ENCODE results near the gene ITGA11. TPM values are rescaled to one million over a fixed set of nuclear protein-coding genes. Genes with fewer than 3 reads are reported as not detected.

Gene ITGA11
- total RNA-seq, 1 experiment from 2014 or later = not detected

DNA sequence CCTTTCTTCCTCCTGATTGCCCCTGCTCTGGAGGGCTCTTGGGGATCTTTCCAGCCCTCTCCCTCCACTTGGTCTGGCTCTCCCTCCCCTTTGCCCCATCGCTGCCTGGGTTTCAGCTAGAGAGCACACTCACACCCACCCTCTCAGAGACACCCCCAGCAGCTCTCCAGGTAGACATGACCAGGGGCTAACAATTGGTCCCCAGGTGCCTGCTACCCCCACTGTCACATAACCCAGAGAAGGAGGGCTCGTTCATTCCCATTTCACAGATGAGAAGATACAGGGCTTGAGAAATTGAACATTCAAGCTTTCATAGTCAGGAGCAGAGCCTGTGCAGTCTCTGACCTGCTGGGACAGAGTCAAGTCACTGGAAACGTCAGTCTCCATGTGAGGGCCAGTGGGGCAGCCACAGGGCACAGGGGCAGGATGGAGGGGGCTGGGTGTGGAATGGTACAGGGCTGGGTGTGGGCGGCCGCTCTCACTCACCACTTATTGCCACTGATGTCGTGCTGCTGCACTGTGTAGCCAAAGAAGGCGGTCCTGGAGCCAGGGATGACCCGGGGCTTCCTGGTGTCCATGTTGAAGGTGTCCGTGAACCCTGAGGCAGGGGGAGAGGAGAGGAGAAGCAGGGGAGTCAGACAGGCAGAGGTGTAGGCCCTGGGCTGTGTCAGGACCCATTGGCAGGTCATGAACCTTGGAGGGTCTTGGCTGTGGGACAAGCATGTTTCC is 29.4 kb downstream of the ITGA11 start:
- no peak overlapping the region for H2AFZ ChIP-seq (ENCODE audit: low read length)
- intact Hi-C loops (cut with micrococcal nuclease) = no loop called here

DNA sequence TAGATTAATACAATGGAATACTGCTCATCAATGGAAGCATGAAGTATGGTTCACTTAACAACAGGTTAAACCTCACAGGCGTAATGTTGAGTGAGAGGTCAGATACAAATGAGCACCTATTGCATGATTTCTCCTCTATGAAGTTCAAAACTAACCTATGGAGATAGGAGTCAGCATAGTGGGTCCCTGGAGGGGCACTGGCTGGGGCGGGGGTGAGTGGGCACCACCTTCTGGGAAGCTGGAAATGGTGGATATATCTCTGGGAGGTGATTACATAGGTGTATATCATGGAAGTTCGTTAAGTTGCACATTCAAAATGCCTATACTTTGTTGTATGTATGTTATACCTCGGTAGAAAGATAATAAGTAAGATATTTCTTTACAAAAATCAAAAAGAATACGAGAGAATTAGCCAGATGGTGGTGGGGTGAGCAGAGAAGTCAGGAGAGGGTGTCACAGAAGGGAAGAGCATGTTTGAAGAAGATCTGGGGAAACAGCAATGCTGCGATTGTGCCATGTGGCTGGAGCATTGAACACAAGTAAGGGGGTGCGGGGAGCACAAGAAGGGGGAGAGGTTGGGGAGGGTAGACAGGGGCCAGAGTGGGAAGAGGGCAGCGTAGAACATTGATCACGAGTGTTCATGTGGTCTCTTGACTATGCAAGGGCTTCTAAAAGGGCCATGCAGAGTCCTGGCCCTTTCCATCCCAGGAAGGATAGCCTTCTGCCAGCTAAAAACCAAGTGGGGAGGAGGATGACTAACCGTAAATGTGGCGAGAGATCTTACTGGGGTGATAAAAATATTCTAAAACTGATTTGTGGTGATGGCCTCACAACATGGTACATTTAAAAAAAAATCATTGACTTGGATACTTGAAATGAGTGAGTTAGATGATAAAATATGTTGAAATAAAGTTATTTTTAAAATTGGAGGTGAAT is 30.2 kb downstream of the ITGA11 start:
- ChIA-PET CTCF (no interaction called here), POLR2A (ENCODE audit: unreplicated experiment) (no interaction called here)
- H3F3A ChIP-seq (ENCODE audit: low read length, unreplicated experiment) = no peaks in the 10 kb centered on the region
- no peak overlapping the region for H2AFZ ChIP-seq (ENCODE audit: low read length)
- H3K4me2 ChIP-seq (ENCODE audit: low read length) = no peak overlapping the region
- H3K4me1 ChIP-seq (ENCODE audit: insufficient read depth, low read length) = peaks cover 7% of the 10 kb centered on the region
- ATAC-seq = no peak
- H3K9me3 ChIP-seq (ENCODE audit: low read length) = no peaks in the 10 kb centered on the region
- no peak for DNase-seq
- no TSS peak for BruUV-seq (replicated peaks)
- no peaks in the 10 kb centered on the region for H3K36me3 ChIP-seq (ENCODE audit: low read depth, low read length)
- no peak overlapping the region for H3K4me3 ChIP-seq (ENCODE audit: low read length)
- TF ChIP-seq EZH2phosphoT487 (IDR thresholded peaks at IDR 0.05; ENCODE audit: borderline replicate concordance, low read length) (no peak), EZH2 (IDR thresholded peaks at IDR 0.05; ENCODE audit: low read length, unreplicated experiment) (no peak)
- TF ChIP-seq, protein P1, sequence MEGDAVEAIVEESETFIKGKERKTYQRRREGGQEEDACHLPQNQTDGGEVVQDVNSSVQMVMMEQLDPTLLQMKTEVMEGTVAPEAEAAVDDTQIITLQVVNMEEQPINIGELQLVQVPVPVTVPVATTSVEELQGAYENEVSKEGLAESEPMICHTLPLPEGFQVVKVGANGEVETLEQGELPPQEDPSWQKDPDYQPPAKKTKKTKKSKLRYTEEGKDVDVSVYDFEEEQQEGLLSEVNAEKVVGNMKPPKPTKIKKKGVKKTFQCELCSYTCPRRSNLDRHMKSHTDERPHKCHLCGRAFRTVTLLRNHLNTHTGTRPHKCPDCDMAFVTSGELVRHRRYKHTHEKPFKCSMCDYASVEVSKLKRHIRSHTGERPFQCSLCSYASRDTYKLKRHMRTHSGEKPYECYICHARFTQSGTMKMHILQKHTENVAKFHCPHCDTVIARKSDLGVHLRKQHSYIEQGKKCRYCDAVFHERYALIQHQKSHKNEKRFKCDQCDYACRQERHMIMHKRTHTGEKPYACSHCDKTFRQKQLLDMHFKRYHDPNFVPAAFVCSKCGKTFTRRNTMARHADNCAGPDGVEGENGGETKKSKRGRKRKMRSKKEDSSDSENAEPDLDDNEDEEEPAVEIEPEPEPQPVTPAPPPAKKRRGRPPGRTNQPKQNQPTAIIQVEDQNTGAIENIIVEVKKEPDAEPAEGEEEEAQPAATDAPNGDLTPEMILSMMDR (conservative IDR thresholded peaks at IDR 0.05; ENCODE audit: low read depth, low read length) = no peak
- no peak overlapping the region for H3K27ac ChIP-seq (ENCODE audit: low read length)
- no peaks in the 10 kb centered on the region for H3K9me2 ChIP-seq (replicated peaks; ENCODE audit: low read length)
- H3K79me2 ChIP-seq (ENCODE audit: low read length) = no peaks in the 10 kb centered on the region
- no peaks in the 10 kb centered on the region for H3K27me3 ChIP-seq (ENCODE audit: low read length)
- H4K20me1 ChIP-seq (ENCODE audit: low read length) = no peaks in the 10 kb centered on the region
- H3K9ac ChIP-seq (ENCODE audit: low read length) = no peak overlapping the region
- intact Hi-C loops (cut with micrococcal nuclease) = no loop called here

More for the DNA sequence above, 29.4 kb downstream of the ITGA11 start:
- Histone ChIP-seq H3K4me2 (ENCODE audit: low read length) (no peak overlapping the region), H3F3A (ENCODE audit: low read length, unreplicated experiment) (no peaks in the 10 kb centered on the region), H3K9ac (ENCODE audit: low read length) (no peak overlapping the region), H3K4me1 (ENCODE audit: insufficient read depth, low read length) (peaks cover 7% of the 10 kb centered on the region), H3K4me3 (ENCODE audit: low read length) (no peak overlapping the region), H3K9me3 (ENCODE audit: low read length) (no peaks in the 10 kb centered on the region), H3K27me3 (ENCODE audit: low read length) (peaks cover 4% of the 10 kb centered on the region; the same call in 1 of the 2 replicates), H4K20me1 (ENCODE audit: low read length) (no peaks in the 10 kb centered on the region), H3K9me2 (replicated peaks; ENCODE audit: low read length) (no peaks in the 10 kb centered on the region), H3K79me2 (ENCODE audit: low read length) (no peaks in the 10 kb centered on the region), H3K36me3 (ENCODE audit: low read depth, low read length) (no peaks in the 10 kb centered on the region), H3K27ac (ENCODE audit: low read length) (no peak overlapping the region)
- TF ChIP-seq EZH2 (IDR thresholded peaks at IDR 0.05; ENCODE audit: low read length, unreplicated experiment) (no peak), EZH2phosphoT487 (IDR thresholded peaks at IDR 0.05; ENCODE audit: borderline replicate concordance, low read length) (no peak)
- TF ChIP-seq, protein P1 (conservative IDR thresholded peaks at IDR 0.05; ENCODE audit: low read depth, low read length) = no peak
- POLR2A ChIA-PET (ENCODE audit: unreplicated experiment) = no interaction called here
- CTCF ChIA-PET = no interaction called here
- BruUV-seq (replicated peaks) = no TSS peak
- DNase-seq (no peak), ATAC-seq (no peak)

Measured in PC-3 (cell line).